Measurements from ENCODE around the gene LRMDA. TPM values are rescaled to one million over a fixed set of nuclear protein-coding genes. Genes with fewer than 3 reads are reported as not detected.
A peak's percentile ranks its signal among the peaks of the same experiment; 100 is the strongest.

LRMDA gene
- total RNA-seq, 6 experiments from 2014 or later, result 0.32 TPM; not detected in 5

DNA sequence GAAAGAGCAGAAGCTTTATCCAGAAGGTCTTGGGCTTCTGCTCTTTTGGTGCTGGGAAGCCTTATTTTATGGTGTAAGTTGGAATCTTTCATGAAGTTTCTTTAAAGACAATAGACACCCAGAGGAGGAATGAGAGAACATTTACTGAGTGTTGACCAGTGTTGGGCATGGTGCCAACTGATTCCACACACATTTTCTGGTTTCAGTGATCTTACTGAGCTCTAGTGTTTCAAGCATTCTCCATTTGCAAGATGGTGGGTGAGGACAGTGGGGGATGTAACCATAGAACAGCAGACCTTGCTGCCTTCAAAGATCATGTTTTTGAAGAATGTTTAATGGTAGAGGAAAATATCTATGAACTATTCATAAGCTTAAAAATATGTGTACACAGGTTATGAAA is 114.6 kb downstream of the LRMDA start:
- no peak for DNase-seq
- no peaks in the 10 kb centered on the region; the same call in 1 of the 2 replicates for H3K4me1 Mint-ChIP-seq (ENCODE audit: low read depth)
- H3K36me3 Mint-ChIP-seq (ENCODE audit: low read depth), result no peaks in the 10 kb centered on the region
- H3K9me3 Mint-ChIP-seq, result no peaks in the 10 kb centered on the region
- H3K27me3 Mint-ChIP-seq (ENCODE audit: insufficient read depth), result peaks cover 8% of the 10 kb centered on the region
- no peak overlapping the region for H3K27ac Mint-ChIP-seq
- H3K4me3 Mint-ChIP-seq, result no peak overlapping the region
- TF ChIP-seq, protein P1, sequence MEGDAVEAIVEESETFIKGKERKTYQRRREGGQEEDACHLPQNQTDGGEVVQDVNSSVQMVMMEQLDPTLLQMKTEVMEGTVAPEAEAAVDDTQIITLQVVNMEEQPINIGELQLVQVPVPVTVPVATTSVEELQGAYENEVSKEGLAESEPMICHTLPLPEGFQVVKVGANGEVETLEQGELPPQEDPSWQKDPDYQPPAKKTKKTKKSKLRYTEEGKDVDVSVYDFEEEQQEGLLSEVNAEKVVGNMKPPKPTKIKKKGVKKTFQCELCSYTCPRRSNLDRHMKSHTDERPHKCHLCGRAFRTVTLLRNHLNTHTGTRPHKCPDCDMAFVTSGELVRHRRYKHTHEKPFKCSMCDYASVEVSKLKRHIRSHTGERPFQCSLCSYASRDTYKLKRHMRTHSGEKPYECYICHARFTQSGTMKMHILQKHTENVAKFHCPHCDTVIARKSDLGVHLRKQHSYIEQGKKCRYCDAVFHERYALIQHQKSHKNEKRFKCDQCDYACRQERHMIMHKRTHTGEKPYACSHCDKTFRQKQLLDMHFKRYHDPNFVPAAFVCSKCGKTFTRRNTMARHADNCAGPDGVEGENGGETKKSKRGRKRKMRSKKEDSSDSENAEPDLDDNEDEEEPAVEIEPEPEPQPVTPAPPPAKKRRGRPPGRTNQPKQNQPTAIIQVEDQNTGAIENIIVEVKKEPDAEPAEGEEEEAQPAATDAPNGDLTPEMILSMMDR (IDR thresholded peaks at IDR 0.05), result no peak

DNA sequence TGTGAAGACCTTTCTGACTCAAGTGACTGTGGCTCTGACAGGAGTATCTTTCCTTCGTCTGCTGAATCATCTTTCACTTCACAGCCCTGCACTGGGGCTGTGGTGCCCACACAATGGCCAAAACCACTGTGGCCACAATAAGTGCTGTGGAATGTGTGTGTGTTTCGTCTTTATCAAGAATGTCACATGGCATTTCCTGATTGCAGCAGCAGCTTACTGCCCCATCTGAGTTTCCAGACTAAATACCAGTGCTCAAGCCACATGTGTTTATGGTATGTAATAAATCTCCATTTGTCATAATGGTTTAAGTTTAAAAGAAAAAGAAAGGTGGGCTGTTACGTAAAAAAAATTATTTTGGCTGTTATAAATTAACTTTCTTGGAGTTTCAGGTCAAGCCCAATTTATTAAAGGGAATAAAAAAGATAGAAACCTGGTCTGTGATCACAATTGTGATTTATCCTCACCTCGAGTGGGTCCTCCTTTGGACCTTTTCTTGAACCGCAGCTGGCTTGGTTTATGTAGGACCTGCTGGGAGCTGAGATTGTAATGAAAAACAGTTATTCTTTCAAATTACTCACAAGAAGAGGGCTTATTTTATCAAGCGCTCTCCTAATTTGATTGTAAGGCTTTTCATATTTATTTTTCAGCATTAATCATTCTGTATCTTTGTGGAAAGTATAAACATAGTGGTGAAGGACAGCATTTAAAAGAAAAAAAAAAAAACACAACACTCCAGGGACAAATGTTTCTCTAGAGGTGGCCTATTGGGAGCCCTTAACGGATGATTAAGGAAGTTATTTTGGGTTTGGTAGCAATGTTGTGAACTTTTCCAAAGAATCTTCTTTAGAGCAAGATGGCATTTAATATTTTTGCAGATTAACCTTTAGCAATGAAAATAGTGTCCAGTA is 116.2 kb downstream of the LRMDA start:
- TF ChIP-seq, protein P1 (IDR thresholded peaks at IDR 0.05), result no peak
- Mint-ChIP-seq H3K36me3 (ENCODE audit: low read depth) (no peaks in the 10 kb centered on the region), H3K9me3 (peaks cover 9% of the 10 kb centered on the region), H3K4me3 (no peak overlapping the region), H3K27ac (no peak overlapping the region), H3K4me1 (ENCODE audit: low read depth) (no peaks in the 10 kb centered on the region; the same call in 1 of the 2 replicates), H3K27me3 (ENCODE audit: insufficient read depth) (peaks cover 5% of the 10 kb centered on the region)
- peak; percentile 40 for DNase-seq

GRCh38 chr10:75548356-75548755 is 116.9 kb downstream of the LRMDA start:
- Mint-ChIP-seq H3K4me1 (ENCODE audit: low read depth) (no peaks in the 10 kb centered on the region; the same call in 1 of the 2 replicates), H3K36me3 (ENCODE audit: low read depth) (no peaks in the 10 kb centered on the region), H3K9me3 (peaks cover 12% of the 10 kb centered on the region), H3K4me3 (no peak overlapping the region), H3K27me3 (ENCODE audit: insufficient read depth) (peaks cover under 1% of the 10 kb centered on the region), H3K27ac (no peak overlapping the region)
- no peak for DNase-seq
- TF ChIP-seq, protein P1 (IDR thresholded peaks at IDR 0.05), result no peak

- Mint-ChIP-seq H3K27ac (no peak overlapping the region), H3K9me3 (peaks cover 18% of the 10 kb centered on the region), H3K4me3 (no peak overlapping the region), H3K4me1 (ENCODE audit: low read depth) (no peaks in the 10 kb centered on the region; the same call in 1 of the 2 replicates), H3K27me3 (ENCODE audit: insufficient read depth) (no peaks in the 10 kb centered on the region; the same call in none of the 2 replicates), H3K36me3 (ENCODE audit: low read depth) (no peaks in the 10 kb centered on the region)
- TF ChIP-seq, protein P1 (IDR thresholded peaks at IDR 0.05), result no peak
- DNase-seq, result no peak
Measured at GRCh38 chr10:75550191-75550590, 118.8 kb downstream of the LRMDA start.

DNA sequence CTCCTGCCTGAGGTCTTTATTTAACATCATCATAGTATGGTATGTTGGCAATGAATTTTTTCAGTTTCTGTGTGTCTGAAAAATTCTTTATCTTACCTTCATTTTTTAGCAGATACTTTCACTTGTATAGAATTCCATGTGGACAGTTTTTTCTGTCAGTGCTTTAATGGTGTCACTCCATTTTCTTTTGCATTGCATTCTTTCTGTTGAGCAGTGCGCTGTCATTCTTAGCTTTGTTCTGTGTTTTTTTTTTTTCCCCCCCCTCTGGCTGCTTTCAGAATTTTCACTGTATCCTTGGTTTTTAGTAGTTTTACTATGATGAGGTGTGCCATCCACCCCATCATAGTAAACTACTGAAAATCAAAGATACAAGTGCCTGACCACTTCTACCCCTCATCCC is 120.7 kb downstream of the LRMDA start:
- peaks cover 26% of the 10 kb centered on the region for H3K9me3 Mint-ChIP-seq
- TF ChIP-seq, protein P1 (IDR thresholded peaks at IDR 0.05), result no peak
- H3K27ac Mint-ChIP-seq, result no peak overlapping the region
- no peak overlapping the region for H3K4me3 Mint-ChIP-seq
- H3K27me3 Mint-ChIP-seq (ENCODE audit: insufficient read depth), result no peaks in the 10 kb centered on the region; the same call in none of the 2 replicates
- no peaks in the 10 kb centered on the region for H3K36me3 Mint-ChIP-seq (ENCODE audit: low read depth)
- no peaks in the 10 kb centered on the region; the same call in 1 of the 2 replicates for H3K4me1 Mint-ChIP-seq (ENCODE audit: low read depth)
- DNase-seq, result no peak
